ENCODE data around the gene HCAR3.

DNA sequence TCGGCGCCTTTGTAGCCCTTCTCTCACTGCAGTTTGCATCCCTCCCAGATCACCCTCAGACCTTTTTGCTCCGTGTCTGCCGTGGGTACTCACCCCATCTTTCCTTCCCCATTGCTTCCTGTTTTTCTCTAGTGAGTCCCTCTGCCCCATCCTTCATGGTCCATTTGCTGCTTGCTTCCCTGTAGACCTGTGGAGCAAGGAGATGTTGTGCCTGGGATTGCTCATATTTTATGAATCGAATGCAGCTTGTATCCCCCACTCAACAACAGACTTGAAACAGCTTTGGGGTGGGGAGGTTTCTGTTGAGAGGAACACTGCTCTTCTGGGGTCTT, 36.7 kb upstream of the HCAR3 start:
- TF ChIP-seq, protein P1, sequence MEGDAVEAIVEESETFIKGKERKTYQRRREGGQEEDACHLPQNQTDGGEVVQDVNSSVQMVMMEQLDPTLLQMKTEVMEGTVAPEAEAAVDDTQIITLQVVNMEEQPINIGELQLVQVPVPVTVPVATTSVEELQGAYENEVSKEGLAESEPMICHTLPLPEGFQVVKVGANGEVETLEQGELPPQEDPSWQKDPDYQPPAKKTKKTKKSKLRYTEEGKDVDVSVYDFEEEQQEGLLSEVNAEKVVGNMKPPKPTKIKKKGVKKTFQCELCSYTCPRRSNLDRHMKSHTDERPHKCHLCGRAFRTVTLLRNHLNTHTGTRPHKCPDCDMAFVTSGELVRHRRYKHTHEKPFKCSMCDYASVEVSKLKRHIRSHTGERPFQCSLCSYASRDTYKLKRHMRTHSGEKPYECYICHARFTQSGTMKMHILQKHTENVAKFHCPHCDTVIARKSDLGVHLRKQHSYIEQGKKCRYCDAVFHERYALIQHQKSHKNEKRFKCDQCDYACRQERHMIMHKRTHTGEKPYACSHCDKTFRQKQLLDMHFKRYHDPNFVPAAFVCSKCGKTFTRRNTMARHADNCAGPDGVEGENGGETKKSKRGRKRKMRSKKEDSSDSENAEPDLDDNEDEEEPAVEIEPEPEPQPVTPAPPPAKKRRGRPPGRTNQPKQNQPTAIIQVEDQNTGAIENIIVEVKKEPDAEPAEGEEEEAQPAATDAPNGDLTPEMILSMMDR (IDR thresholded peaks at IDR 0.05), result no peak
- TF ChIP-seq POLR2A (IDR thresholded peaks at IDR 0.05), result no peak
